Measurements from ENCODE around the gene GIMD1. TPM values are rescaled to one million over a fixed set of nuclear protein-coding genes. Genes with fewer than 3 reads are reported as not detected.

GIMD1 gene
- total RNA-seq, 1 donor from 2014 or later, result not detected

- H3K27me3 ChIP-seq (ENCODE audit: low read depth), result no peaks in the 10 kb centered on the region
- no peak for DNase-seq
- no peak overlapping the region for H3K4me3 ChIP-seq
- H3K27ac ChIP-seq (replicated peaks), result peak overlapping the region; percentile 37
- no peak for TF ChIP-seq CTCF (IDR thresholded peaks at IDR 0.05; ENCODE audit: borderline replicate concordance)
- no peaks in the 10 kb centered on the region for H3K36me3 ChIP-seq
- intact Hi-C loops (cut with micrococcal nuclease), result no loop called here
- no peaks in the 10 kb centered on the region for H3K9me3 ChIP-seq (replicated peaks)
- peaks cover 20% of the 10 kb centered on the region for H3K4me1 ChIP-seq
Observed at GRCh38 chr4:106365613-106366012, 3.0 kb downstream of the GIMD1 start.

- Histone ChIP-seq H3K4me3 (no peak overlapping the region), H3K27ac (replicated peaks) (no peak overlapping the region), H3K9me3 (replicated peaks) (no peaks in the 10 kb centered on the region), H3K27me3 (ENCODE audit: low read depth) (no peaks in the 10 kb centered on the region), H3K36me3 (no peaks in the 10 kb centered on the region), H3K4me1 (peaks cover 15% of the 10 kb centered on the region)
- TF ChIP-seq CTCF (IDR thresholded peaks at IDR 0.05; ENCODE audit: borderline replicate concordance), result no peak
- DNase-seq, result no peak
- intact Hi-C loops (cut with micrococcal nuclease), result no loop called here
Observed at GRCh38 chr4:106364282-106364681, 4.3 kb downstream of the GIMD1 start.

GRCh38 chr4:106362086-106362825 is 6.3 kb downstream of the GIMD1 start:
- peaks cover 15% of the 10 kb centered on the region for H3K4me1 ChIP-seq
- H3K27ac ChIP-seq (replicated peaks), result no peak overlapping the region
- no peak for TF ChIP-seq CTCF (IDR thresholded peaks at IDR 0.05; ENCODE audit: borderline replicate concordance)
- no peak overlapping the region for H3K4me3 ChIP-seq
- H3K9me3 ChIP-seq (replicated peaks), result no peaks in the 10 kb centered on the region
- H3K36me3 ChIP-seq, result no peaks in the 10 kb centered on the region
- no peaks in the 10 kb centered on the region for H3K27me3 ChIP-seq (ENCODE audit: low read depth)
- intact Hi-C loops (cut with micrococcal nuclease), result no loop called here
- DNase-seq, result no peak

GRCh38 chr4:106358899-106359298 is 9.7 kb downstream of the GIMD1 start:
- H3K4me1 ChIP-seq, result peaks cover 6% of the 10 kb centered on the region
- no peak overlapping the region for H3K4me3 ChIP-seq
- DNase-seq, result no peak
- H3K36me3 ChIP-seq, result no peaks in the 10 kb centered on the region
- H3K9me3 ChIP-seq (replicated peaks), result no peaks in the 10 kb centered on the region
- H3K27ac ChIP-seq (replicated peaks), result no peak overlapping the region
- no peaks in the 10 kb centered on the region for H3K27me3 ChIP-seq (ENCODE audit: low read depth)
- no peak for TF ChIP-seq CTCF (IDR thresholded peaks at IDR 0.05; ENCODE audit: borderline replicate concordance)
- intact Hi-C loops (cut with micrococcal nuclease), result no loop called here

- H3K27me3 ChIP-seq (ENCODE audit: low read depth), result no peaks in the 10 kb centered on the region
- intact Hi-C loops (cut with micrococcal nuclease), result no loop called here
- no peaks in the 10 kb centered on the region for H3K9me3 ChIP-seq (replicated peaks)
- no peak for TF ChIP-seq CTCF (IDR thresholded peaks at IDR 0.05; ENCODE audit: borderline replicate concordance)
- DNase-seq, result no peak
- peaks cover 6% of the 10 kb centered on the region for H3K4me1 ChIP-seq
- peak overlapping the region; percentile 32 for H3K27ac ChIP-seq (replicated peaks)
- peak overlapping the region; percentile 49 for H3K4me3 ChIP-seq
- H3K36me3 ChIP-seq, result peaks cover 2% of the 10 kb centered on the region
Observed at GRCh38 chr4:106355193-106355592, 13.4 kb downstream of the GIMD1 start.
